Breast epithelium (tissue), 3 donors: Measurements from ENCODE around the gene PRDM16.

Experiments used
- POLR2A ChIP-seq: fragments of 450-650 bp; IDR thresholded peaks from one replicate; pipeline ENCODE4 v1.6.1; 2016; ENCODE audit warnings: antibody characterized with exemption, mild to moderate bottlenecking, moderate library complexity
- POLR2AphosphoS5 ChIP-seq, 3 donors: sonication (generic); formaldehyde crosslinking; IDR thresholded peaks; one replicate each; pipeline ENCODE4 v1.6.1; 2017; ENCODE audit warnings: antibody characterized with exemption in 3 of 3
- TF ChIP-seq, protein P1 (sequence below), 3 donors: fragments of 450-650 bp; IDR thresholded peaks; one replicate each; pipeline ENCODE4 v1.5.1; 2016 to 2017; ENCODE audit warnings: antibody characterized with exemption in 3 of 3, mild to moderate bottlenecking in 3 of 3, moderate library complexity in 3 of 3

- TF ChIP-seq, protein P1, sequence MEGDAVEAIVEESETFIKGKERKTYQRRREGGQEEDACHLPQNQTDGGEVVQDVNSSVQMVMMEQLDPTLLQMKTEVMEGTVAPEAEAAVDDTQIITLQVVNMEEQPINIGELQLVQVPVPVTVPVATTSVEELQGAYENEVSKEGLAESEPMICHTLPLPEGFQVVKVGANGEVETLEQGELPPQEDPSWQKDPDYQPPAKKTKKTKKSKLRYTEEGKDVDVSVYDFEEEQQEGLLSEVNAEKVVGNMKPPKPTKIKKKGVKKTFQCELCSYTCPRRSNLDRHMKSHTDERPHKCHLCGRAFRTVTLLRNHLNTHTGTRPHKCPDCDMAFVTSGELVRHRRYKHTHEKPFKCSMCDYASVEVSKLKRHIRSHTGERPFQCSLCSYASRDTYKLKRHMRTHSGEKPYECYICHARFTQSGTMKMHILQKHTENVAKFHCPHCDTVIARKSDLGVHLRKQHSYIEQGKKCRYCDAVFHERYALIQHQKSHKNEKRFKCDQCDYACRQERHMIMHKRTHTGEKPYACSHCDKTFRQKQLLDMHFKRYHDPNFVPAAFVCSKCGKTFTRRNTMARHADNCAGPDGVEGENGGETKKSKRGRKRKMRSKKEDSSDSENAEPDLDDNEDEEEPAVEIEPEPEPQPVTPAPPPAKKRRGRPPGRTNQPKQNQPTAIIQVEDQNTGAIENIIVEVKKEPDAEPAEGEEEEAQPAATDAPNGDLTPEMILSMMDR (IDR thresholded peaks at IDR 0.05): no peak
- TF ChIP-seq POLR2AphosphoS5 (IDR thresholded peaks at IDR 0.05) (no peak), POLR2A (no peak)
Measured at GRCh38 chr1:3026124-3026523, 42.9 kb upstream of the PRDM16 start.
